HG02884 (cell line): ENCODE results near the gene CALCOCO1.
"Not testable (repeated sequence)": the region's sequence is repeated elsewhere in the genome, so short reads cannot be mapped to it uniquely, and the experiment has no call there.

Experiments
- ATAC-seq: cut with Tn5 transposase; IDR thresholded peaks from one replicate; pipeline ENCODE4 v1.9.1; 2021; ENCODE audit warnings: mild to moderate bottlenecking, moderate library complexity; ENCODE audit not compliant: unreplicated experiment

The CALCOCO1 gene, protein sequence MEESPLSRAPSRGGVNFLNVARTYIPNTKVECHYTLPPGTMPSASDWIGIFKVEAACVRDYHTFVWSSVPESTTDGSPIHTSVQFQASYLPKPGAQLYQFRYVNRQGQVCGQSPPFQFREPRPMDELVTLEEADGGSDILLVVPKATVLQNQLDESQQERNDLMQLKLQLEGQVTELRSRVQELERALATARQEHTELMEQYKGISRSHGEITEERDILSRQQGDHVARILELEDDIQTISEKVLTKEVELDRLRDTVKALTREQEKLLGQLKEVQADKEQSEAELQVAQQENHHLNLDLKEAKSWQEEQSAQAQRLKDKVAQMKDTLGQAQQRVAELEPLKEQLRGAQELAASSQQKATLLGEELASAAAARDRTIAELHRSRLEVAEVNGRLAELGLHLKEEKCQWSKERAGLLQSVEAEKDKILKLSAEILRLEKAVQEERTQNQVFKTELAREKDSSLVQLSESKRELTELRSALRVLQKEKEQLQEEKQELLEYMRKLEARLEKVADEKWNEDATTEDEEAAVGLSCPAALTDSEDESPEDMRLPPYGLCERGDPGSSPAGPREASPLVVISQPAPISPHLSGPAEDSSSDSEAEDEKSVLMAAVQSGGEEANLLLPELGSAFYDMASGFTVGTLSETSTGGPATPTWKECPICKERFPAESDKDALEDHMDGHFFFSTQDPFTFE

DNA sequence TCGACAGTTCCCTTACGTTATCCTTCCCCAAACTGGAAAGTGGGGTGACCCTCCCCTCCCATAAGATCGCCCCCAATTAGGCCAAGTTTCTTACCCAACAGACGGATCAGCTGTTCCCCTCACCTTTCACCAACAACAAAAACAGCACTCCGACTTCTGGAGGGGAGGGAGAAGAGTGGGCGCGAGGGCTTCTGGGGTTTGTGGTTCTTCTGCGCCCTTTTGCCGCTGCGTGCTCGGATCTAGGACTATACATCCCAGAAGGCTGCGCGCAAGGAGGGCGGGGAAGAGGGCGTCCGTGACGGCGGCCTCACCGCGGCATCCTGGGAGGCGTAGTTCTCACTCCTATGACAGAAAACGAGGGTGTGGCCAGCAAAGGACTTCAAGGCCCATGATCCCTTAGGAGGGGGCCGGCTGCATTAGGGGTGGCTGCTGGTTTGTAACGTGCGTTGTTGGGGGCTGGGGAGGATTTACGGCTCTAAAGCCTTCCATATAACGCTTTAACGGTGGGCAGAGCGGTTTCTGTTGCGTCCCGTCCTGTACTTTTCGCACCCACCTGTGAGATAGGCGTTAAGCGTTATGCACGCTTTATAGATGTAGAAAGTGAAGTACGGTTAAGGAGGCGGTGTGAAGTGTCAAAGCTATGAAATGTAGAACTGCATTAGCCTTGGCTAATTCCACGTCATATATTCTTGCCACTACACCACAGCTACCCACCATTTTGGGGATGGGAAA, at the start of gene CALCOCO1:
TSS of gene CALCOCO1 (minus strand) at position 143 of the 732 bp plus-strand sequence. CDS start 2,210 bp downstream, outside the sequence.
- ATAC-seq, result peak; percentile 97

DNA sequence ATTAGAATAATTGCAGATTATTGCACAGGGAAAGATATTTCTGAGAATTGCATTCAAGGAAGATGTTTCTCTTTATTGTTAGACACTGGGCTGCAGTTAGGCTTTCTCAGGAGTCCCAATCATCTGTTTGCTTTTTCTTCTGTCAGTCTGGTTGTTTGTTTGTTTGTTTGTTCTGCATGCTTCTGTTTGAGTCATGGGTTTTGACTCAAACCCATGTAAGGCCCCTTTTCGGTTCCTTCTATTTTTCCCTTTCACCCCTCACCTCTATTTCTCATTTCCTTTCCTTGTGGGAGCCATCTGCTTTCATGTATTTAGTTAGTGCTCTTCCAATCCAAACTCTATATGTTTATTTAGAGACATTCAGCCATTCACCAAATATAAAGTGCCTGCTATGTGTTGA, 49.6 kb upstream of the CALCOCO1 start:
- ATAC-seq, result no peak

DNA sequence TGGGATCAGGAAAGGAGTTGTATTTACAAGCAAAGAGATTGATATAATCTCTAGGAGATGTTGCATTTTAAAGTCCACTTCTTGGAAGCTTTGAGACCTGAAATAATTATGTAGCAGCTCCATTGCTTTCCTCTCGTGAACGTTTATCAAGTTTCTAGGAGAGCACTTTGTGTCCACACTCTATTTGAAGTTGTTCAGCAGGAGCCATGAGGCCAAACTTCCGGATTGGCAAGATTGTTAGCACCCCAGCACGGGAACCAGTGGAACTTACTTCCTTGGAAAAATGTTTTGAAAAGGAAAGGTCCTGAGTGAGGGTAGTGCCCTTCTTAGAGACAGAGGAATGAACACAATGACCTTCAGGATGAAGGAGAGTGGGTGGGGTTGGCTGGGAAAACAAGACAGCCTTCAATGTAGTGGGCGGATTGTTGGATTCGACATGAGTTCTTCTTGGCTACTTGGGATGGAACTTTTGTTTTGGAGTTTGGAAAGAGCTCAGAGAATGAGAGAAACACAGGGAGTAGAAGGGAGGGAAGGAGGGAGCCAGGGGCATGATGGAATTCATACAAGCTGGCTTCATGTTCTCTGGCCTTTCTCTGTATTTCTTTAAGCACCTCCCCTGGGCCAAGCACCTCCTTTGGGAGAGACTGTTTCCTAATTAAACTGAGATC, 48.4 kb upstream of the CALCOCO1 start:
- ATAC-seq, result no peak

DNA sequence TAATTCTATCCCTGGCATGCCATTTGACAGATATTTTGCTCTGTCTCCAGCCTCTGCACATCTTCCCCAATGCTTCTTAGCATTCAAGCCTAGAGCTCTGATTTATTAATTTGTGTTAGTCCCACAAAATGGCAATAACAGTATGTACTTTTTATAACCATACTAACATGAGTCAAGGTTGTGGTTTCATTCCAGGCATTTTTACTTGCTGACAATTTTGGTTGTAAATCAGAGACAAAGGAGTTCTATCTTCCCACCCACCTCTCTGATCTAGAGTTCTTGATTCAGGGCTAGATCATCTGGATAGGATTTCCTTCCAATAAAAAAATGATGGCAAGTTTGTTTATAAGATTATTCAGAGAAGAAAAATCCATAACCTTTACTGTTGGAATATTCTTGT, 43.0 kb upstream of the CALCOCO1 start:
- ATAC-seq, result no peak

DNA sequence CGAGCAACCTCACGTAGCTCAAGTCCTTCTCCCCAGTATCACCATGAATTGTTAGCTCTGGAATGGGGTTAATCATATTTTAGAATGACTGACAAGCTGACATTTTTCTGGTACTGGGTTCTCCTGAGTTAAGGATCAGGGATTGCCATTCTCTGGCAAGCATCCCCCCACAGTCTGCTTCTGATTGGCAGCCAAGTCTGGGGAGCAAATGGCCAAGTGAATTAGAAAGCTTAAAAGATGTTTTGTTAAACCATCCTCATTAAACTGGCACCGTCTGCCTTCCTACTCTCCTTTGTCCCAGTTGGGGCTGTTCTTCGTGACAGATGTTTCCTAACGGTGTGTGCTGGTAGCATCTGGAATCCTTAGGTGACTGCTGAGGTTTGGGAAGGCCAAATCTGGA, 41.7 kb upstream of the CALCOCO1 start:
- ATAC-seq, result no peak

DNA sequence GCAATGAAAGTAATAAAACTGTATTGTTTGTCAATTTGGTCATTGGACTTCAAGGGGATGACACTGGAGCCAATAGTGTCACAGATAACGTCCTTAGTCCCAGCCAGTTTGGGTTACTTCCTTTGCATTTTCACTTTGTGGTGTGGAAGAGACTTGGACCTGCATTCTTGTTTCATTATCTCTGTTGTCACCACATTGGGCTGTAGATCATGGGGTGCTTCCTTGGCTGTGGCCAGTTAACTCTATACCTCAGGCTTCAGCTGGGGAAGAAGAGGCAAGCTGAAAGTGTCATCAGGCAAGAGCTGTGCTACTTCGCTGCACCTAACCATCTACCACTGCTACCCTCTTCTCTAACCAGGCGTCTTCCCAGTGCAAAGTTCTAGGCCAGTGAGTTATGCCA, 39.6 kb upstream of the CALCOCO1 start:
- ATAC-seq, result no peak

DNA sequence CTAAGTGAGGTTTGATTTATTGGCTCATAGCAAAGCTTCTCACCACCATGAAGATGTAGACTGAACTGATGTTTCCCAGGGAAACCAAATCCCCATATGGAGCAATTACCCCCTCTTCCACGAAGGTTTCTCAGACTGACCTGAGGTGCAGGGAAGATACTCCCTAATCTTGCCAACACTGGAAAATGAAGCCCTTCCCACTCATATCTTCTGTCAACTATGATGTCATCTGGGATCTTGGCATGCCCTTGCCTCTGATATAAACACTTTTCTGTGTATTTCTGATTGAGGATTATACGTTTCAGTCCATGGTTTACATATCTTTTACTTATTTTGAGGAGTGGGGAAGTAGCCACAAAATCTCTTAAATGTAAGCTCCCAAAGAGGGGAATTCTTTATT, 38.6 kb upstream of the CALCOCO1 start:
- no peak for ATAC-seq

DNA sequence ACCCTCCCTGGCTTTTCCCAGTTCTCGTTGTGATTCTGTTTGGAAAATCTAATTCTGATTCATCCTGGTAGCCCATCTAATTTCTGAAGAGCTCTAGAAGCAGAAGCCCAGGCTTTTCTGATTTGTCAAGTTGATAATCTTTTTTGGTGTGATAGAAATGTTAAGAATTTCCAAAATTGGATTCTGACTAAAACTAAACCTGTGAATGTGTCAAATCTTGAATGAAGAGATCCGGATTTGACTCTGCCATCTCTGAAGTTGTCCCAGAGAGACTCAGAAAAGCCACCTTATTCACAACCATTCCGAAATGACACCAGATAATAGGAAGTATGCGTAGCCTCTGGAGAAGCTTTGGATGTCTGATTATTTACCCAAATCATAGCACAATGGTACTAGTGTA, 37.4 kb upstream of the CALCOCO1 start:
- ATAC-seq, result no peak

DNA sequence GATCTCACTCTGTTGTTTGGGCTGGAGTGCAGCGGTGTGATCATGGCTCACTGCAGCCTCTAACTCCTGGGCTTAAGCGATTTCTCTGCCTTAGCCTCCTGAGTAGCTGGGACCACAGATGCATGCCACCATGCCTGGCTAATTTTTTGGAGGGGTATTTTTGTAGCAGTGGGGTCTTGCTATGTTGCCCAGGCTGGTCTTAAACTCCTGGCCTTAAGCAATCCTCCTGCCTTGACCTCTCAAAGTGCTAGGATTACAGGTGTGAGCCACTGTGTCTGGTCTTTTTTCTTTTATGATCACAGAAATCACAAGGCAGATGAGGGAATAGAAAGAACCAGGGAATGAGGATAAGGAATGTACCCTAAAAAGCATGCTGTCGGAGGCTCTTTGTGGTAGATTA, 35.5 kb upstream of the CALCOCO1 start:
- not testable (repeated sequence) for ATAC-seq

DNA sequence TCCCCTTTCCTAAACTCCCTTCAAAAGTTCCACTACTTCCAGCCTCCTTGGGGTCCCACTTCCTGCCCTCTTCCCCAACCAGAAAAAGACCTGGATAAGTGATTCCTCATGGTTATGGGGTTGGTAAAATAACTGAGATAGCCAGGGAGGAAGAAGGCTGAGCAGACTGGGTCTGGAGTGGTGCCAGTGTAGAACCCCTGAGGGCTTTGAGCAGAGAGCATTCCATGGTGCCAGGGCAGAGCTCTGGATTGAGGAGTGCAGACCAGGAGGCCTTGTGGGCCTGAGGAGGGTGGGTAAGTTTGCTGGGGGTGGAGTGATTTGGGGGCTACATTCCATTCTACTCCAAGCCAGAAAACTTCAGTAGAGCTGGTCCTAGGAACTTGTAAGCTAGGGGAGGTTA, 34.1 kb upstream of the CALCOCO1 start:
- no peak for ATAC-seq

DNA sequence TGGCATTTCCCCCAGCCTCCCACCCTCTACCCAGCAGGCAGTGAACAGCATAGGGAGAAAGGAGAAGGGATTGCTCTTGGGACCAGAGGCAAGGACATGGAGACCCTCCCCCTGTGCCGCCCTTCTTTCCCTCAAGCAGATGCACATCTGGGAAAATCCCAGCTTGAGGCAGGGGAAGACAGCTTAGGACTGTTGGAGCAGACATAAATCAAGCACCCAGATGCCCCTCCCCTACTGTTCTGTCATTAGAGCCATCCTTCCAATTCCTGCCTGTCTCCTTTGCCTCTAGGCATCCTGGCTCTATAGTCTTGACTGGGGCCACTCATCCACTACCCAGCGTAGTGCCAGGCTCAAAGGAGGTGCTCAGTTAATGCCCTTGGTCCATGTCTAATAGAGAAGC, 32.0 kb upstream of the CALCOCO1 start:
- ATAC-seq, result no peak

DNA sequence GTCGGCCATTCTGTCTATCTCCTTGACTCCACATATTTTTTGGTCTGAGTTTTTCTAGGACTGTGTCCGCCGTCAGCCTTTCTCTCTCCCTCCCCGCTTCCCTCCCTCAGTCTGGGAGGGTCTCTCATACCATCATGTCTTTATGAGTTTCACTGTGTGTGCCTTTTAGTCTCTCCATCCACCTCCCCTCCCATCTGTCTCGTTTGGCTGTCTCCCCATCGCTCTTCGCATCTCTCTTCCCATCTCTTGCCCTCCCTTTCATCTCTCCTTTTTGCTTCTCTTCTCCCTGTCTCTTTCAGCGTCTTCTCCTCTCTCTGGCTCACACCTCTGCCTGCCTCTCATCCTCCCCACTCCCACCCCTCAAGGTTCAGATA, 31.5 kb upstream of the CALCOCO1 start:
- ATAC-seq, result no peak

DNA sequence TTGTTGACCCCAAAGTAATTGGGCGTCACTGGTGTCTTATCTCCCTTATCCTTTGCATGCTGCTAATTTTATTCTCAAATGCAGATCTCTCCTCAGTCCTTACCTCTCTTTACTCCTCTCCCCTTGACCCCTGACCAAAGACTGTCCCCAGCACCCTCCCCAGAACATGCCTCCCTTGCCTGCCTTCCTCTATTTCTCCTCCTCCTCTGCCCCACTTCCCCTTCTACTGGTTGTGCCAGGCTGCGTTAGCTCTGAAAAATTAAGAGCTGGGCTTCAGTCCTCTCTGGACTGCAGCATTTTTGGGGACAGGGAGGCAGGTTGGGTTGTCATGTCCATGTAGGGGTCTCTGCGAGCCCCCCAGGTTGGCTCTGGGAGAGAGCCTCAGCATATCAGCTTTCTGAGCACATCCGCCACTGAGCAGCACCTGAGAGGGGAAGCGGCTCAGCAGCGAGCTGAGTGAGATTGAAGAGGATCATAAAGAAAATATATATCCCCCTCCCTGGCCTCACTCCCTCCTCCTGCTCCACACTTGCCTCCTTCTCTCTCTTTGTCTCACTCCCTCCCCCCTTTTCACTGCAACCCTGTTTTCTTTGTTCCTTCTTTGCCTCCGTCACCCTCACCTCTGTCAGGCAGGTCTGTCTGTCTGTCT, 31.0 kb upstream of the CALCOCO1 start:
- no peak for ATAC-seq

DNA sequence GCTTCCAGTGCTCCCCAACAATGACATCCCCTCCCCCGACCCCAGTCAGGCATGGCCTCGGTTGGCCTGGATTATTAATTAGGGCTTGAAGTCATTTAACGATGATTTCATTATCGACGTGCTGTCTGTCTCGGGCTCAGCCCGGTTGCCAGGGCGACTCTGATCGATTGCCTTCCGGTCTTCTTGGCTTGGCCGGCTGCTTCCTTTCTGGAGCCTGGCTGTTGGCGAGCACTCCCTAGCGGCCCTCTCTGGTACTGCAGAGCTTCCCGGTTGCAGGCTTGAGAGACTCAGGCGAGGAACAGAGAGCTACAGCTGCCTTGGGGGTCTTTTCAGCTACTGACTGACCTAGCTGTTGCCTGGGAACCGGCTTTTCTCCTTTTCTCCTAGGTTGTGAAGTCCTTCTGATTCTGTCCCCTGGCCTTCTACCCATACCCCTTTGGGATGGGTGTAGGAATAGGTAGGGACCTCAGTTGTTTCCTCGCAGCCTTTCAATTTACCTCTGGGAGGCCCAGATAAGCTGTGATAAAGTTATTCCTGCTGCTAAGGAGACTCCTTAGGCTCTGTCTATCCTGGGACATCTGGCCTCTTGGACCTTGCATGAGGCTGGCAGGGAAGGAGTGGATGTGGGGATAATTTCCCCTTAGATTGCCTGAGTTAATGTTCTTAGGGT, 30.0 kb upstream of the CALCOCO1 start:
- peak; percentile 60 for ATAC-seq

DNA sequence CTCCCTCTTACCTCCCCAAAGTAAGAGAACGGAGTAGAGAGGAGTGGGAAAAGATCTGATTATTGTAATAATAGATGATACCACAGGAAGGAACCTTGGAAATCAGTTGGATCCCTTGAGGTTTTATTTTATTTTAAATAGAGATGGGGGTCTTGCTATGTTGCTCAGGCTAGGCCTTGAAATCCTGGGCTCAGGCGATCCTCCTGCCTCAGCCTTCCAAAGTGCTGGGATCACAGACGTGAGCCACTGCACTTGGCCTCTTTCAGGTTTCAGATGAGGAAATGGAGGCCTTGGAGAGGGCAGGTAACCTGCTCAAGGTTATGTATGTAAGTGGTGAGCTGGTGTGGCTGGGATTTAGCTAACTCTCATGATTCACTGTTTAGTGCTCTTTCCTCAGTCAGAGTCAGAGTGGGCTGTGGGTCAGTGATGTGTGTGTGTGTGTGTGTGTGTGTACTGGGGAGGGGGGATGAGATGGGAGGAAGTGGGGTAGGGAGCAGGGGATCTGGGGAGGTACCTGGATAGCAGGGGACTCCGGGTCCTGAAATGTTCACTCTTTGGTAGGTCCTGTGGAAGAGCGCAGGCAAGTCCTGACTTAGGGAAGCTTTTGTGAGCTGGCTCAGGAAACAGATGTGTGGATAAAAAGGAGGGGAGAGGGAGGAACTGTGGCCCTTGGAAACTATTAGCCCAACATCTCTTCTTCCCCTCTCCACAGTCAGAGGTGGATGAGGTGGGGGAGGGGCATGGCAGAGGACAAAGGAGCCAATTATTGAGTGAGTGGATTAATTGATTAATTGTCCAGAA, 29.2 kb upstream of the CALCOCO1 start:
- ATAC-seq, result no peak

DNA sequence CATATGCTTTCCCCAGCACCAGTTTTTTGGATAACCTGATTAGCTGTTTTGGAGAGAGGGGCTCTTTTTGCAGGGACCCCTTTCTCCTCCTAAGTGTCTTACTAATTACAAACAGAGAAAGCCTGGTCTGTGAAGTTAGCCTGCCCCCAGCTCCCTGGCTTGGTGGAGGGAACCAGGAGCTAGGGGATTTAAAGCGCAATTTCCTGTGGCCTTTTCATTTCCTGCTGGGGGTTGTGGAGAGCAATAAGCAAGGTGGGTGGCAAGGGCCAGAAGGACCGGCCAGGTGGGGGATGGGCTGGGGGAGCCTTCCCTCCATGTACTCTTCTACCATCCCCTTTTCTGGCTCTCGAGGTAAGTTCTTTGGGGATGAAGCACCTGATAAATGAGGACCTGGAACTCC, 28.6 kb upstream of the CALCOCO1 start:
- no peak for ATAC-seq

DNA sequence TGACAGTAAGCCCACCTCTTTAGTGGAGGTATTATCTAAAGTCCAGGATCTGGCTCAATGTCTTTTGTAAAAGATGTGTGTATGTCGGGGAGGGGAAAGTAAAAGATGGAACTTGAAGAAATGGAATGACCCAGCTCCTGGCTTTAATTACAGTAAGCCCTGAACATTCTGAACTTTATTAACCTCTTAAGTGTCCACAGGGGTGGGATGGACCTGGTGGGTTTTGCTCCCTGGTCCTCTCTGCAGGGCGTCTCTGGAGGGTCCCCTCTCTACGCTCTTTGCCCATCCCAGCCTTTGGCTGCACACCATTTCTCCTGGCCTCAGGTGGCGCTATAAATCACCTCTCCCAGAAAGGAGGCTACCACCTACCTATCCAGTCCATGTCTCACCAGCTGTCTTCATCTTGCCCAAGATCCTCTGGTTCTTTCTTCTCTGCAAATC, 28.2 kb upstream of the CALCOCO1 start:
- ATAC-seq, result no peak

DNA sequence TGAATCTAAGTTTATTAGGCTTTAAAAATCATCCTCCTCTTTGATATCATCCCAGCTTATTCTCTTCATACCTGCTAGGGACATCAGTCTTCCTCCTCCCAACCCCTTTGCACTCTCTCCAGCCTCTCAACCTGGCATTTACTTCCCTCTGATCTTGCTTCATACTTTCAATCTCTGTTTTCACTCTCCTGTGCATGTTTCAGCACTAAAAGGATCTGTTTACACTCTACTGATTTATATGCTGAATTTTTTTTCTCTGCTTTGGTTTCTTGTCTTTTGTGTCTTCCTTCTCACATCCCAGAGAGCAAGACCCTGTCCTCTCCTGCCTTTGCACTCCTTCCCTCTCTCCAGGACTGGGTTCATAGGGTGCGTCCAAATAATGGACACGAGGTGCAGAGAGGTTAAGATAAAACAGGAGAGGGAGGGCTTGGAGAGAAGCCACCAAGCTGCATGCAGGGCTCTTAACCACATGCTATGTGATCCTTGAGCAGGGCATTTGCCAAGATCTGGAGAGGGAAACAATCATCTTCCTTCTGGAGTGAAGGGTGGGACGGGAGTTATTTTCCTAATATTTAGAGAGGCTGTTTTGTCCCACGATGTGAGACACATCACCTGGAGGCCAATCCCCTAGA, 27.5 kb upstream of the CALCOCO1 start:
- no peak for ATAC-seq

DNA sequence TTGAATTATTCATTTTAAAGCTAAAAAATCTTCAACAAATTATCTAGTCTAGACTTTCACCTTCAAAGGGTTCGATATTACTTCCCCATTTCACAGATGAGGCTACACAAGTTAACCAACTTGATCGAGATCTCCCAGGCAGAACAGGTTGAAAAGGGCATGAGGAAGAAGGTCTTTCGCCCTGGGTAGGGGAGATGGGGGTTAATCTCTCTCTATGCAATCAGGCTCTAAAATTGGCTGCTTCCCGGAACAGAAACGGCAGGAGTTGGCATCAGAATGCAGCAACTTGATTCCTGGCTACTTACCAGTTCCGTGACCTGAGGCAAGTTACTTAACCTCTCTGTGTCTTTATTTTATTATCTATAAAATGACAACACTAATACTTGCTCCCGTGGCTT, 26.9 kb upstream of the CALCOCO1 start:
- ATAC-seq, result no peak
